ENCODE results near the gene TM4SF1. TPM values are rescaled to one million over a fixed set of nuclear protein-coding genes. Genes with fewer than 3 reads are reported as not detected.
"Not testable (repeated sequence)": the region's sequence is repeated elsewhere in the genome, so short reads cannot be mapped to it uniquely, and the experiment has no call there.

The TM4SF1 gene
- total RNA-seq, 4 donors from 2014 or later: 80.4 to 96.4 (median 83.6) TPM

GRCh38 chr3:149382101-149382467 lies 4.6 kb upstream of the TM4SF1 start:
- Histone ChIP-seq H3K27me3 (no peaks in the 10 kb centered on the region), H3K9me3 (no peaks in the 10 kb centered on the region), H3K36me3 (no peaks in the 10 kb centered on the region), H3K27ac (no peak overlapping the region), H3K4me1 (peaks cover 57% of the 10 kb centered on the region), H3K4me3 (no peak overlapping the region)
- WGBS: 87% methylated on average over 4 of the region's 4 CpGs
- no peak for DNase-seq (ENCODE audit: low spot score in 2 of 2)
- TF ChIP-seq POLR2A (IDR thresholded peaks at IDR 0.05) (no peak), POLR2AphosphoS5 (IDR thresholded peaks at IDR 0.05) (no peak), EP300 (IDR thresholded peaks at IDR 0.05) (no peak), CTCF (IDR thresholded peaks at IDR 0.05) (no peak)

GRCh38 chr3:149381173-149382100 lies 4.0 kb upstream of the TM4SF1 start:
- Histone ChIP-seq H3K4me3 (no peak overlapping the region), H3K4me1 (peaks cover 50% of the 10 kb centered on the region), H3K27me3 (no peaks in the 10 kb centered on the region), H3K36me3 (no peaks in the 10 kb centered on the region), H3K27ac (no peak overlapping the region), H3K9me3 (no peaks in the 10 kb centered on the region)
- WGBS: 63% methylated on average over 6 of the region's 6 CpGs
- TF ChIP-seq CTCF (IDR thresholded peaks at IDR 0.05): no peak
- no peak for DNase-seq (ENCODE audit: low spot score in 2 of 2)

- H3K27me3 ChIP-seq; H3K4me3 ChIP-seq; H3K9me3 ChIP-seq; H3K36me3 ChIP-seq; H3K27ac ChIP-seq; DNase-seq (ENCODE audit: low spot score in 2 of 2): not testable (repeated sequence)
- H3K4me1 ChIP-seq: peaks cover 38% of the 10 kb centered on the region
- WGBS: no CpG with 5 or more reads among the region's 32 CpGs
Observed at GRCh38 chr3:149380220-149380619, 2.8 kb upstream of the TM4SF1 start.

- DNase-seq (ENCODE audit: low spot score in 2 of 2): no peak
- peaks cover 40% of the 10 kb centered on the region for H3K4me1 ChIP-seq
- H3K4me3 ChIP-seq: peak overlapping the region; percentile 45
- WGBS: 79% methylated on average over 9 of the region's 9 CpGs
- no peak for TF ChIP-seq POLR2A (IDR thresholded peaks at IDR 0.05)
- TF ChIP-seq POLR2AphosphoS5 (IDR thresholded peaks at IDR 0.05): no peak
- TF ChIP-seq CTCF (IDR thresholded peaks at IDR 0.05): no peak
- TF ChIP-seq EP300 (IDR thresholded peaks at IDR 0.05): no peak
- no peaks in the 10 kb centered on the region for H3K9me3 ChIP-seq
- H3K27ac ChIP-seq: peak overlapping the region; percentile 87
- no peaks in the 10 kb centered on the region for H3K27me3 ChIP-seq
- H3K36me3 ChIP-seq: no peaks in the 10 kb centered on the region
Observed at GRCh38 chr3:149378478-149379309, 1.2 kb upstream of the TM4SF1 start.

- no peaks in the 10 kb centered on the region for H3K9me3 ChIP-seq
- peak overlapping the region; percentile 87 for H3K27ac ChIP-seq
- peaks cover 47% of the 10 kb centered on the region for H3K4me1 ChIP-seq
- H3K4me3 ChIP-seq: peak overlapping the region; percentile 45
- WGBS: 31% methylated on average over 8 of the region's 8 CpGs
- no peak for TF ChIP-seq EP300 (IDR thresholded peaks at IDR 0.05)
- TF ChIP-seq POLR2AphosphoS5 (IDR thresholded peaks at IDR 0.05): peak in 1 of 3 donors; percentile 8
- H3K36me3 ChIP-seq: no peaks in the 10 kb centered on the region
- H3K27me3 ChIP-seq: no peaks in the 10 kb centered on the region
- DNase-seq (ENCODE audit: low spot score in 2 of 2): no peak
Observed at GRCh38 chr3:149376718-149377407, 586 bp downstream of the TM4SF1 start.

All from suprapubic skin (tissue), 4 donors.